IMR-90 (cell line): ENCODE measurements around the gene ENOX2. TPM values are rescaled to one million over a fixed set of nuclear protein-coding genes. Genes with fewer than 3 reads are reported as not detected.

Experiments
- ATAC-seq: fragments of 200-7000 bp; cut with Tn5 transposase; 2 replicates; pipeline ENCODE4 v1.9.1; 2020; ENCODE audit warnings: low read depth, mild to moderate bottlenecking, moderate library complexity
- BruUV-seq: library from RNA; stranded (reverse); fragments of 400-500 nt; replicated peaks from 2 replicates; lab custom pipeline; 2021; lab: Mats Ljungman, UMichigan
- CTCF ChIA-PET: fragments of 300-600 bp; formaldehyde crosslinking; extraction: SDS; loops from one replicate; lab custom pipeline; 2021; ENCODE audit warnings: antibody characterized with exemption; lab: Yijun Ruan, JAX
- POLR2A ChIA-PET: fragments of 300-600 bp; sonication (Branson Sonifier 250); formaldehyde crosslinking; loops from one replicate; lab custom pipeline; 2022; ENCODE audit warnings: antibody characterized with exemption; ENCODE audit not compliant: unreplicated experiment; lab: Charles Lee
- DNase-seq: peaks from one replicate; pipeline ENCODE4 v3.0.0; 2013
- H2AFZ ChIP-seq: replicated peaks from 2 replicates; pipeline ENCODE3; 2013; ENCODE audit warnings: low read length, mild to moderate bottlenecking; ENCODE audit not compliant: poor library complexity
- H2AK5ac ChIP-seq: 2 replicates; pipeline ENCODE4 v1.6.1; 2013; ENCODE audit warnings: low read depth, low read length, inconsistent platforms
- H2AK9ac ChIP-seq: replicated peaks from 2 replicates; pipeline ENCODE3; 2013; ENCODE audit warnings: mild to moderate bottlenecking, low read depth, low read length, moderate library complexity; ENCODE audit not compliant: poor library complexity
- H2BK120ac ChIP-seq: 2 replicates; pipeline ENCODE4 v1.6.1; 2013; ENCODE audit warnings: low read depth, low read length, inconsistent platforms
- H2BK15ac ChIP-seq: 3 replicates; pipeline ENCODE4 v1.6.1; 2013; ENCODE audit warnings: low read depth, low read length, inconsistent platforms
- H2BK20ac ChIP-seq: 2 replicates; pipeline ENCODE4 v1.6.1; 2013; ENCODE audit warnings: low read depth, mild to moderate bottlenecking, inconsistent platforms, low read length, moderate library complexity
- H2BK5ac ChIP-seq: 2 replicates; pipeline ENCODE4 v1.6.1; 2013; ENCODE audit warnings: mild to moderate bottlenecking, low read depth, low read length, inconsistent platforms; ENCODE audit not compliant: poor library complexity, severe bottlenecking
- H3K14ac ChIP-seq: replicated peaks from 2 replicates; pipeline ENCODE4 v1.6.1; 2013; ENCODE audit warnings: low read depth, low read length, inconsistent platforms
- H3K18ac ChIP-seq: 2 replicates; pipeline ENCODE4 v1.6.1; 2013; ENCODE audit warnings: low read depth, low read length, control low read depth
- H3K23ac ChIP-seq: 2 replicates; pipeline ENCODE4 v1.6.1; 2013; ENCODE audit warnings: low read depth, low read length, inconsistent platforms
- H3K27ac ChIP-seq: 2 replicates; pipeline ENCODE4 v1.5.1; 2013; ENCODE audit warnings: mild to moderate bottlenecking, control low read depth, low read length; ENCODE audit not compliant: insufficient read depth
- H3K27me3 ChIP-seq: 2 replicates; pipeline ENCODE4 v1.6.1; 2013; ENCODE audit warnings: low read length; ENCODE audit not compliant: control insufficient read depth, insufficient read depth
- H3K36me3 ChIP-seq: 2 replicates; pipeline ENCODE4 v1.6.1; 2013; ENCODE audit warnings: low read length, mixed read lengths; ENCODE audit not compliant: control insufficient read depth, insufficient read depth
- H3K4ac ChIP-seq: 2 replicates; pipeline ENCODE4 v1.6.1; 2013; ENCODE audit warnings: low read depth, low read length, inconsistent platforms
- H3K4me1 ChIP-seq: 2 replicates; pipeline ENCODE4 v1.6.1; 2013; ENCODE audit warnings: low read length, mixed read lengths; ENCODE audit not compliant: control insufficient read depth, insufficient read depth
- H3K4me2 ChIP-seq: 2 replicates; pipeline ENCODE4 v1.6.1; 2013; ENCODE audit warnings: low read depth, mild to moderate bottlenecking, control low read depth, low read length, moderate library complexity
- H3K4me3 ChIP-seq: 2 replicates; pipeline ENCODE4 v1.5.1; 2013; ENCODE audit warnings: low read depth, mild to moderate bottlenecking, control low read depth, low read length, moderate library complexity; ENCODE audit not compliant: insufficient read depth
- H3K56ac ChIP-seq: 2 replicates; pipeline ENCODE4 v1.6.1; 2013; ENCODE audit warnings: low read length, inconsistent platforms; ENCODE audit not compliant: insufficient read depth; ENCODE audit errors: extremely low read depth
- H3K79me1 ChIP-seq, 2 experiments: 2 replicates each; pipeline ENCODE4 v1.6.1; 2013; ENCODE audit warnings: low read length in 2 of 2, inconsistent platforms in 1 of 2, low read depth in 1 of 2
- H3K9ac ChIP-seq: 2 replicates; pipeline ENCODE4 v1.6.1; 2013; ENCODE audit warnings: low read depth, low read length, control low read depth
- H3K9me1 ChIP-seq: 2 replicates; pipeline ENCODE4 v1.6.1; 2013; ENCODE audit warnings: low read length, inconsistent platforms; ENCODE audit not compliant: insufficient read depth
- H3K9me3 ChIP-seq: 2 replicates; pipeline ENCODE4 v1.6.1; 2013; ENCODE audit warnings: low read length; ENCODE audit not compliant: control insufficient read depth, insufficient read depth
- H4K20me1 ChIP-seq: 2 replicates; pipeline ENCODE4 v1.6.1; 2013; ENCODE audit warnings: low read length, inconsistent platforms; ENCODE audit not compliant: insufficient read depth
- H4K5ac ChIP-seq: 2 replicates; pipeline ENCODE4 v1.6.1; 2013; ENCODE audit warnings: mild to moderate bottlenecking, low read depth, low read length, control low read depth
- H4K8ac ChIP-seq, 2 experiments: 2 replicates each; pipeline ENCODE4 v1.6.1; 2013; ENCODE audit warnings: low read depth in 2 of 2, low read length in 2 of 2, control low read depth in 1 of 2, inconsistent platforms in 1 of 2
- H4K91ac ChIP-seq: 2 replicates; pipeline ENCODE4 v1.6.1; 2013; ENCODE audit warnings: low read depth, low read length, inconsistent platforms; ENCODE audit not compliant: insufficient read depth
- BHLHE40 ChIP-seq: fragments of 150-350 bp; IDR thresholded peaks from 2 replicates; pipeline ENCODE4 v1.6.1; 2016; ENCODE audit warnings: mild to moderate bottlenecking, low read depth, low read length
- CEBPB ChIP-seq: IDR thresholded peaks from 2 replicates; pipeline ENCODE4 v1.6.1; 2012; ENCODE audit warnings: low read depth, low read length, improper control_type of control experiment
- CHD1 ChIP-seq: IDR thresholded peaks from 2 replicates; pipeline ENCODE4 v1.6.1; 2012; ENCODE audit warnings: low read depth, low read length, improper control_type of control experiment
- CTCF ChIP-seq: conservative IDR thresholded peaks from 2 replicates; pipeline ENCODE4 v1.5.1; 2012; ENCODE audit warnings: mild to moderate bottlenecking, low read depth, low read length, improper control_type of control experiment
- ELK1 ChIP-seq: fragments of 150-350 bp; IDR thresholded peaks from 2 replicates; pipeline ENCODE4 v1.6.1; 2016; ENCODE audit warnings: low read depth, mild to moderate bottlenecking, low read length, moderate library complexity, borderline replicate concordance
- FOS ChIP-seq: fragments of 150-350 bp; IDR thresholded peaks from 2 replicates; pipeline ENCODE4 v1.6.1; 2016; ENCODE audit warnings: low read depth, low read length
- MAFK ChIP-seq: IDR thresholded peaks from 2 replicates; pipeline ENCODE4 v1.6.1; 2012; ENCODE audit warnings: low read depth, low read length, improper control_type of control experiment
- MAZ ChIP-seq: IDR thresholded peaks from 2 replicates; pipeline ENCODE4 v1.6.1; 2012; ENCODE audit warnings: low read depth, mild to moderate bottlenecking, low read length, improper control_type of control experiment, moderate library complexity, borderline replicate concordance
- MXI1 ChIP-seq: IDR thresholded peaks from 2 replicates; pipeline ENCODE4 v1.6.1; 2012; ENCODE audit warnings: low read depth, mild to moderate bottlenecking, low read length, moderate library complexity, borderline replicate concordance
- NFE2L2 ChIP-seq: fragments of 150-350 bp; IDR thresholded peaks from 2 replicates; pipeline ENCODE4 v1.6.1; 2016; ENCODE audit warnings: low read depth, mild to moderate bottlenecking, low read length
- POLR2A ChIP-seq: IDR thresholded peaks from 2 replicates; pipeline ENCODE4 v1.6.1; 2012; ENCODE audit warnings: mild to moderate bottlenecking, low read depth, low read length
- RAD21 ChIP-seq: IDR thresholded peaks from 2 replicates; pipeline ENCODE4 v1.6.1; 2012; ENCODE audit warnings: low read length, improper control_type of control experiment
- RCOR1 ChIP-seq: IDR thresholded peaks from 2 replicates; pipeline ENCODE4 v1.6.1; 2012; ENCODE audit warnings: mild to moderate bottlenecking, low read length, improper control_type of control experiment; ENCODE audit not compliant: insufficient replicate concordance
- RFX5 ChIP-seq: IDR thresholded peaks from 2 replicates; pipeline ENCODE4 v1.8.0; 2012; ENCODE audit warnings: low read depth, mild to moderate bottlenecking, low read length, moderate library complexity
- SMC3 ChIP-seq: fragments of 150-350 bp; IDR thresholded peaks from 2 replicates; pipeline ENCODE4 v1.6.1; 2016; ENCODE audit warnings: low read depth, mild to moderate bottlenecking, antibody characterized with exemption, low read length, moderate library complexity
- USF2 ChIP-seq: fragments of 150-350 bp; IDR thresholded peaks from 2 replicates; pipeline ENCODE4 v1.6.1; 2017; ENCODE audit warnings: mild to moderate bottlenecking, antibody characterized with exemption, low read length, low read depth
- WGBS, 2 experiments: methylation state at CpG; one replicate each; pipeline versions ENCODE4 v1.1.5 to v1.1.7; 2013; ENCODE audit warnings: missing lambda C conversion rate in 2 of 2; ENCODE audit not compliant: insufficient read length in 1 of 2; ENCODE audit errors: extremely low coverage in 2 of 2; 5-methylcytosine and 5-hydroxymethylcytosine counted together
- dilution Hi-C: fragments of 300-500 bp; cut with HindIII; formaldehyde crosslinking; loops from one replicate; pipeline ENCODE4 v1.14.3; 2018; ENCODE audit warnings: low sequenced_read_pairs; ENCODE audit not compliant: unreplicated experiment
- in situ Hi-C: fragments of 300-500 bp; cut with MboI; formaldehyde crosslinking; loops from 3 replicates; pipeline ENCODE4 v1.14.3; 2019; ENCODE audit warnings: low sequenced_read_pairs, inconsistent platforms, mixed read lengths
- intact Hi-C: fragments of 100-400 bp; cut with micrococcal nuclease; formaldehyde crosslinking; loops from 2 replicates; pipeline ENCODE4 v1.10.0; 2022
- polyA plus RNA-seq, 3 experiments: library from polyadenylated mRNA; depleted of rRNA; stranded (reverse); fragments of >200 nt; gene quantifications; 2 replicates each; pipeline ENCODE4 v1.2.3, GENCODE V29; 2012; ENCODE audit warnings: low replicate concordance in 1 of 3
- total RNA-seq: library from RNA; depleted of rRNA; stranded (reverse); fragments of >200 nt; gene quantifications from 2 replicates; pipeline ENCODE4 v1.2.3, GENCODE V29; 2012

ENOX2 gene
- total and polyA plus RNA-seq, 2 of the 4 experiments (the other 2 are of a cell fraction), result 6.3 to 11.8 TPM

- Histone ChIP-seq H3K27me3 (no peaks in the 10 kb centered on the region), H3K4me3 (no peak overlapping the region), H2BK20ac (no peak overlapping the region), H2AK5ac (no peak overlapping the region), H3K14ac (no peak overlapping the region), H4K20me1 (no peaks in the 10 kb centered on the region), H3K27ac (no peak overlapping the region), H3K4me1 (peaks cover 2% of the 10 kb centered on the region; the same call in 1 of the 2 replicates), H3K9me3 (no peaks in the 10 kb centered on the region), H2AFZ (no peak overlapping the region), H2BK5ac (no peak overlapping the region), H3K4me2 (no peak overlapping the region), H4K5ac (no peak overlapping the region), H4K8ac (no peak overlapping the region), H3K56ac (no peak overlapping the region), H3K79me1 (no peaks in the 10 kb centered on the region), H3K4ac (no peak overlapping the region), H3K9me1 (no peaks in the 10 kb centered on the region), H3K36me3 (no peaks in the 10 kb centered on the region), H2AK9ac (no peak overlapping the region), H3K23ac (no peak overlapping the region), H3K9ac (no peak overlapping the region), H4K91ac (no peak overlapping the region), H2BK120ac (no peak overlapping the region), H2BK15ac (no peak overlapping the region), H3K18ac (no peak overlapping the region)
- CTCF ChIA-PET, result no interaction called here
- WGBS, 2 experiments, result no CpG with 5 or more reads among the region's 2 CpGs
- no TSS peak for BruUV-seq
- intact Hi-C loops, result no loop called here
- DNase-seq (no peak), ATAC-seq (no peak)
- TF ChIP-seq RFX5 (no peak), ELK1 (no peak), CHD1 (no peak), MXI1 (no peak), MAFK (no peak), POLR2A (no peak), BHLHE40 (no peak), RCOR1 (no peak), RAD21 (no peak), SMC3 (no peak), FOS (no peak), NFE2L2 (no peak), CEBPB (no peak), USF2 (no peak), MAZ (no peak), CTCF (no peak)
- dilution Hi-C loops, result no loop called here
- POLR2A ChIA-PET, result no interaction called here
- in situ Hi-C loops, result no loop called here
Observed at GRCh38 chrX:130676861-130677260, 226.1 kb downstream of the ENOX2 start.
